Left renal cortex interstitium (tissue), 4 donors: ENCODE data around the gene TK2. TPM values are rescaled to one million over a fixed set of nuclear protein-coding genes. Genes with fewer than 3 reads are reported as not detected.

ENCODE experiments used
- DNase-seq, 4 donors: peaks; one replicate each; pipeline ENCODE4 v3.0.0-alpha.2; 2013; ENCODE audit warnings: low read depth in 4 of 4, low spot score in 2 of 4, missing footprints in 1 of 4
- polyA plus RNA-seq, 4 donors: library from polyadenylated mRNA; unstranded; fragments of 120-200 nt; gene quantifications; one replicate each; pipeline ENCODE4 v1.2.1, GENCODE V29; 2013; ENCODE audit not compliant: insufficient read length in 4 of 4

TK2 gene
- polyA plus RNA-seq, 4 donors = 32.4 to 42.8 (median 36.2) TPM

- no peak for DNase-seq
Observed at GRCh38 chr16:66548068-66548467, 1.9 kb downstream of the TK2 start.

- DNase-seq = no peak
Observed at GRCh38 chr16:66547101-66547989, 2.6 kb downstream of the TK2 start.

GRCh38 chr16:66544016-66544757 is 5.7 kb downstream of the TK2 start:
- no peak for DNase-seq

- DNase-seq = no peak
Observed at GRCh38 chr16:66543541-66543940, 6.4 kb downstream of the TK2 start.

- DNase-seq = no peak
Observed at GRCh38 chr16:66542396-66542795, 7.5 kb downstream of the TK2 start.

- no peak for DNase-seq
Observed at GRCh38 chr16:66541388-66542355, 8.2 kb downstream of the TK2 start.

GRCh38 chr16:66539623-66540469 is 10.1 kb downstream of the TK2 start:
- no peak for DNase-seq

- DNase-seq = no peak
Observed at GRCh38 chr16:66538910-66539309, 11.0 kb downstream of the TK2 start.

- DNase-seq = no peak
Observed at GRCh38 chr16:66537236-66537635, 12.7 kb downstream of the TK2 start.

- DNase-seq = no peak
Observed at GRCh38 chr16:66536525-66536924, 13.4 kb downstream of the TK2 start.

GRCh38 chr16:66534376-66534799 is 15.5 kb downstream of the TK2 start:
- no peak for DNase-seq

GRCh38 chr16:66529475-66529874 is 20.4 kb downstream of the TK2 start:
- no peak for DNase-seq

GRCh38 chr16:66528294-66528693 is 21.6 kb downstream of the TK2 start:
- no peak for DNase-seq

GRCh38 chr16:66525396-66526180 is 24.3 kb downstream of the TK2 start:
- DNase-seq = no peak

GRCh38 chr16:66524601-66525164 is 25.2 kb downstream of the TK2 start:
- no peak for DNase-seq

GRCh38 chr16:66523861-66524354 is 26.0 kb downstream of the TK2 start:
- no peak for DNase-seq

- no peak for DNase-seq
Observed at GRCh38 chr16:66522816-66523590, 26.9 kb downstream of the TK2 start.
